Astrocyte of the spinal cord (primary cell): ENCODE data around the gene PSMA3.

Source experiments
- DNase-seq: peaks from one replicate; pipeline ENCODE4 v3.0.0; 2011; ENCODE audit warnings: low read depth, low spot score
- H3K4me3 ChIP-seq: 2 replicates; pipeline ENCODE4 v1.5.1; 2011; ENCODE audit warnings: low read depth, mild to moderate bottlenecking, low read length, moderate library complexity
- in situ Hi-C: cut with HindIII; loops from 2 replicates; pipeline ENCODE4 v1.10.0; 2017; ENCODE audit warnings: low sequenced_read_pairs
- TF ChIP-seq, protein P1 (sequence below): IDR thresholded peaks from 2 replicates; pipeline ENCODE4 v1.5.1; 2012; ENCODE audit warnings: low read depth, mild to moderate bottlenecking, low read length, inconsistent platforms

The PSMA3 gene

DNA sequence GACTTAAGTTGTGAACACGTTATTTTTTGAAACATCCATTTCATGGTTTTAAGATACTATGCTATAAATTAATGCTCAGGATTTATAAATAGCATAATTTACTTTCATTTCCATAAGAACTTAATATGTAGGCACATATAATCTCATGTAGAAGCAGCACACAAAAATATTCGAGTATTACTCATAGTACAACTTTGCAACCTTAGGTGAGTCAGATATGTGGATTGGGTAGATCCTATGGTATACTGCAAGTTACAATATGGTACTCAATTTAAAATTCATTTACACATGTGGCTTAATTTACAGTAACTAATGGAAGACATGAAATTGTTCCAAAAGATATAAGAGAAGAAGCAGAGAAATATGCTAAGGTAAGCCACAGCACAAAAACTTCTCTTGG is 26.0 kb downstream of the PSMA3 start:
- TF ChIP-seq, protein P1, sequence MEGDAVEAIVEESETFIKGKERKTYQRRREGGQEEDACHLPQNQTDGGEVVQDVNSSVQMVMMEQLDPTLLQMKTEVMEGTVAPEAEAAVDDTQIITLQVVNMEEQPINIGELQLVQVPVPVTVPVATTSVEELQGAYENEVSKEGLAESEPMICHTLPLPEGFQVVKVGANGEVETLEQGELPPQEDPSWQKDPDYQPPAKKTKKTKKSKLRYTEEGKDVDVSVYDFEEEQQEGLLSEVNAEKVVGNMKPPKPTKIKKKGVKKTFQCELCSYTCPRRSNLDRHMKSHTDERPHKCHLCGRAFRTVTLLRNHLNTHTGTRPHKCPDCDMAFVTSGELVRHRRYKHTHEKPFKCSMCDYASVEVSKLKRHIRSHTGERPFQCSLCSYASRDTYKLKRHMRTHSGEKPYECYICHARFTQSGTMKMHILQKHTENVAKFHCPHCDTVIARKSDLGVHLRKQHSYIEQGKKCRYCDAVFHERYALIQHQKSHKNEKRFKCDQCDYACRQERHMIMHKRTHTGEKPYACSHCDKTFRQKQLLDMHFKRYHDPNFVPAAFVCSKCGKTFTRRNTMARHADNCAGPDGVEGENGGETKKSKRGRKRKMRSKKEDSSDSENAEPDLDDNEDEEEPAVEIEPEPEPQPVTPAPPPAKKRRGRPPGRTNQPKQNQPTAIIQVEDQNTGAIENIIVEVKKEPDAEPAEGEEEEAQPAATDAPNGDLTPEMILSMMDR = no peak
- in situ Hi-C loops = no loop called here

GRCh38 chr14:58272588-58273372 is 28.1 kb downstream of the PSMA3 start:
- in situ Hi-C loops = no loop called here
- TF ChIP-seq, protein P1 = peak; percentile 31
- DNase-seq = peak; percentile 67
- H3K4me3 ChIP-seq = no peak overlapping the region

More for the DNA sequence above, 26.0 kb downstream of the PSMA3 start:
- H3K4me3 ChIP-seq = no peak overlapping the region
- peak; percentile 22 for DNase-seq

DNA sequence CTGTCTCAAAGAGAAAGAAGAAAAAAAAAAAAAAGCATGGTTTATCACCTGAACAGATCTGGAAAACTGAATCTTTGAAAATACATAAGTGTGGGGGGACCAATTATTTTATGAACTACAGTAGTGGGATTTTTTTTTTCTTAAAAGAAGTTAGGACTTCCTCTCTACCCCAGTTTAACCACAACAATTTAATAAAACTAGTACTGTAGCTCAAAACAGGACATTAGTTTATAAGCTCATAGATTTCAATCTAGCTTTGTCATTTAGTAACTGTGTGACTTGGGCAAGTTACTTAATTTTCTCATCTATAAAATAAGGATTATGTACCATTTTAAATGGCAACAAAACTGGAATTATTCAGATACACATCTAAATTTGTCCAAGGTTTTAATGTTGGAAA is 30.2 kb downstream of the PSMA3 start:
- H3K4me3 ChIP-seq = no peak overlapping the region
- DNase-seq = no peak
- TF ChIP-seq, protein P1 = no peak
- in situ Hi-C loops = no loop called here

GRCh38 chr14:58275527-58276190 is 31.0 kb downstream of the PSMA3 start:
- TF ChIP-seq, protein P1 = no peak
- no peak for DNase-seq
- in situ Hi-C loops = no loop called here

GRCh38 chr14:58276208-58276607 is 31.6 kb downstream of the PSMA3 start:
- TF ChIP-seq, protein P1 = no peak
- no peak overlapping the region for H3K4me3 ChIP-seq
- DNase-seq = no peak
- in situ Hi-C loops = no loop called here

More at GRCh38 chr14:58275527-58276190, 31.0 kb downstream of the PSMA3 start:
- H3K4me3 ChIP-seq = no peak overlapping the region

DNA sequence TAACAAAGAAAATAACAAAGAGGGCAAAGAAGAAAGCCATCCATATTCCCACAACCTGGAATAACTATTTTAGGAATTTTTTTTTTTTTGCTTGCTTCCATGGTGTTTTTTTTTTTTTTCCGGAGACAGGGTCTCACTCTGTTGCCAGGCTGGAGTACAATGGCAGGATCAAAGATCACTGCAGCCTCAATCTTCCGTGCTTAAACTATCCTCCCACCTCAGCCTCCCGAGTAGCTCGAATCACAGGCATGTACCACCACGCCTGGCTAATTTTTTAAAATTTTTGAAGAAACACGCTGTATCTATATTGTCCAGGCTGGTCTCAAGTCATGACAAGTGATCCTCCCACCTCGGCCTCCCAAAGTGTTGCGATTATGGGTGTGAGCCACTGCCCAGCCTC is 33.5 kb downstream of the PSMA3 start:
- no peak overlapping the region for H3K4me3 ChIP-seq
- TF ChIP-seq, protein P1 = no peak
- no peak for DNase-seq
- in situ Hi-C loops = no loop called here
